ENCODE data around the gene TOX2.

- TF ChIP-seq CTCF (conservative IDR thresholded peaks at IDR 0.05; ENCODE audit: low read length) (no peak), EZH2phosphoT487 (IDR thresholded peaks at IDR 0.05; ENCODE audit: borderline replicate concordance, low read depth, low read length) (no peak)
Observed at GRCh38 chr20:43961116-43961515, 46.5 kb downstream of the TOX2 start.
